HCT116 (cell line): ENCODE measurements around the gene ICA1. TPM values are rescaled to one million over a fixed set of nuclear protein-coding genes. Genes with fewer than 3 reads are reported as not detected.

Source experiments
- ATAC-seq: fragments of 200-7000 bp; cut with Tn5 transposase; 2 replicates; pipeline ENCODE4 v1.9.1; 2020; ENCODE audit warnings: mild to moderate bottlenecking, moderate library complexity
- BruUV-seq: library from RNA; stranded (reverse); fragments of 400-500 nt; replicated peaks from 2 replicates; lab custom pipeline; 2021; lab: Mats Ljungman, UMichigan
- CTCF ChIA-PET: fragments of 300-600 bp; sonication (Branson Sonifier 250); formaldehyde crosslinking; loops from one replicate; lab custom pipeline; 2021; ENCODE audit warnings: antibody characterized with exemption; lab: Charles Lee
- POLR2A ChIA-PET: fragments of 300-600, 350-600 bp; sonication (Branson Sonifier 250); formaldehyde crosslinking; loops from one replicate; lab custom pipeline; 2021; ENCODE audit warnings: antibody characterized with exemption; lab: Charles Lee
- RAD21 ChIA-PET, 2 experiments: fragments of 300-600 bp; sonication (Branson Sonifier 250); formaldehyde crosslinking; loops; one replicate each; lab custom pipeline; 2023; ENCODE audit warnings: low total read pairs in 2 of 2; ENCODE audit not compliant: uncharacterized antibody in 2 of 2, unreplicated experiment in 2 of 2, low non-redundant PET in 1 of 2; lab: Charles Lee
- DNase-seq: peaks from one replicate; pipeline ENCODE4 v3.0.0-alpha.2; 2010; ENCODE audit warnings: low read depth, low spot score
- H2AFZ ChIP-seq: fragments of 200-600 bp; shearing (Covaris generic), sonication (generic); 2 replicates; pipeline ENCODE4 v1.6.1; 2017; ENCODE audit warnings: low read depth, mixed run types, mixed read lengths, antibody characterized with exemption, low read length; ENCODE audit not compliant: poor library complexity, severe bottlenecking
- H3K27ac ChIP-seq: 2 replicates; pipeline ENCODE4 v1.5.1; 2012; ENCODE audit warnings: low read depth, low read length
- H3K27me3 ChIP-seq: fragments of 200-600 bp; sonication (generic); 2 replicates; pipeline ENCODE4 v1.6.1; 2016; ENCODE audit warnings: mixed run types, low read length, mixed read lengths; ENCODE audit not compliant: insufficient read depth
- H3K36me3 ChIP-seq, 2 experiments: fragments of 200-500 bp in 1 of 2; fragments of 200-600 bp in 1 of 2; sonication (Bioruptor generic) in 1 of 2; sonication (generic) in 1 of 2; 2 replicates each; pipeline versions ENCODE4 v1.5.1 to v1.6.1; 2014 to 2016; ENCODE audit warnings: low read length in 2 of 2, inconsistent platforms in 1 of 2, mixed read lengths in 1 of 2, mixed run types in 1 of 2; ENCODE audit not compliant: insufficient read depth in 2 of 2, control insufficient read depth in 1 of 2
- H3K4me1 ChIP-seq, 2 experiments: fragments of 200-600 bp in 1 of 2; sonication (generic) in 1 of 2; 2 replicates each; pipeline versions ENCODE4 v1.5.1 to v1.6.1; 2012 to 2017; ENCODE audit warnings: low read length in 2 of 2, inconsistent platforms in 1 of 2, mild to moderate bottlenecking in 1 of 2, mixed read lengths in 1 of 2, mixed run types in 1 of 2, moderate library complexity in 1 of 2; ENCODE audit not compliant: insufficient read depth in 2 of 2, control insufficient read depth in 1 of 2
- H3K4me2 ChIP-seq: fragments of 200-600 bp; sonication (generic); 2 replicates; pipeline ENCODE4 v1.6.1; 2017; ENCODE audit warnings: mixed run types, low read length, mixed read lengths
- H3K4me3 ChIP-seq, 2 experiments: fragments of 200-600 bp in 1 of 2; sonication (generic) in 1 of 2; replicated peaks in 1 of 2; 2 replicates each; pipeline ENCODE4 v1.5.1; 2011 to 2016; ENCODE audit warnings: low read length in 2 of 2, control low read depth in 1 of 2, low read depth in 1 of 2, mild to moderate bottlenecking in 1 of 2, mixed read lengths in 1 of 2, mixed run types in 1 of 2
- H3K79me2 ChIP-seq: fragments of 200-600 bp; sonication (generic); 2 replicates; pipeline ENCODE4 v1.6.1; 2017; ENCODE audit warnings: mild to moderate bottlenecking, mixed run types, low read length, moderate library complexity, mixed read lengths; ENCODE audit not compliant: insufficient read depth
- H3K9ac ChIP-seq: fragments of 200-600 bp; sonication (generic); 2 replicates; pipeline ENCODE4 v1.6.1; 2016; ENCODE audit warnings: low read length, mixed read lengths
- H3K9me2 ChIP-seq: fragments of 200-600 bp; sonication (generic), shearing (Covaris generic); 2 replicates; pipeline ENCODE4 v1.6.1; 2017; ENCODE audit warnings: mixed run types, mild to moderate bottlenecking, moderate library complexity; ENCODE audit not compliant: insufficient read depth
- H3K9me3 ChIP-seq, 2 experiments: fragments of 200-500 bp in 1 of 2; fragments of 200-600 bp in 1 of 2; sonication (Bioruptor generic) in 1 of 2; sonication (generic) in 1 of 2; 2 replicates each; pipeline ENCODE4 v1.6.1; 2014 to 2017; ENCODE audit warnings: low read length in 2 of 2, mixed read lengths in 2 of 2, inconsistent platforms in 1 of 2, low read depth in 1 of 2, mild to moderate bottlenecking in 1 of 2, mixed run types in 1 of 2, moderate library complexity in 1 of 2; ENCODE audit not compliant: control insufficient read depth in 1 of 2, insufficient read depth in 1 of 2
- H4K20me1 ChIP-seq: fragments of 200-600 bp; sonication (generic), shearing (Covaris generic); 2 replicates; pipeline ENCODE4 v1.6.1; 2017; ENCODE audit warnings: mixed run types, mild to moderate bottlenecking, moderate library complexity; ENCODE audit not compliant: insufficient read depth
- ATF3 ChIP-seq: IDR thresholded peaks from 2 replicates; pipeline ENCODE4 v1.6.1; 2012
- ELF1 ChIP-seq: IDR thresholded peaks from 2 replicates; pipeline ENCODE4 v1.6.1; 2012; ENCODE audit warnings: low read depth, borderline replicate concordance
- MAX ChIP-seq: IDR thresholded peaks from 2 replicates; pipeline ENCODE4 v1.6.1; 2012
- RAD21 ChIP-seq: IDR thresholded peaks from 2 replicates; pipeline ENCODE4 v1.6.1; 2012; ENCODE audit warnings: low read depth, mild to moderate bottlenecking
- SIN3A ChIP-seq: IDR thresholded peaks from 2 replicates; pipeline ENCODE4 v1.6.1; 2012; ENCODE audit warnings: low read depth
- SP1 ChIP-seq: IDR thresholded peaks from 2 replicates; pipeline ENCODE4 v1.6.1; 2012; ENCODE audit warnings: low read depth
- SRF ChIP-seq: IDR thresholded peaks from 2 replicates; pipeline ENCODE4 v1.6.1; 2012; ENCODE audit warnings: low read depth
- TCF7L2 ChIP-seq: IDR thresholded peaks from 2 replicates; pipeline ENCODE4 v1.7.0; 2011; ENCODE audit warnings: borderline replicate concordance, inconsistent platforms; ENCODE audit not compliant: insufficient read depth, insufficient read length; ENCODE audit errors: extremely low read depth
- ZFX ChIP-seq: fragments of 450-650 bp; IDR thresholded peaks from 2 replicates; pipeline ENCODE4 v1.6.1; 2017
- ZNF274 ChIP-seq: fragments of 200-500 bp; sonication (Bioruptor generic); IDR thresholded peaks from 2 replicates; pipeline ENCODE4 v1.6.1; 2014; ENCODE audit warnings: mild to moderate bottlenecking, low read depth, low read length, inconsistent platforms
- intact Hi-C: fragments of 100-400 bp; cut with micrococcal nuclease; formaldehyde crosslinking; loops from 2 replicates; pipeline ENCODE4 v1.10.0; 2022
- total RNA-seq: library from RNA; stranded (reverse); gene quantifications from one replicate; pipeline ENCODE4 v1.2.1, GENCODE V29; 2021; ENCODE audit not compliant: unreplicated experiment
- TF ChIP-seq, protein P1 (sequence below): IDR thresholded peaks from 2 replicates; pipeline ENCODE4 v1.6.1; 2012; ENCODE audit warnings: low read depth

The ICA1 gene
- total RNA-seq, 1 experiment from 2014 or later = 16.4 TPM

DNA sequence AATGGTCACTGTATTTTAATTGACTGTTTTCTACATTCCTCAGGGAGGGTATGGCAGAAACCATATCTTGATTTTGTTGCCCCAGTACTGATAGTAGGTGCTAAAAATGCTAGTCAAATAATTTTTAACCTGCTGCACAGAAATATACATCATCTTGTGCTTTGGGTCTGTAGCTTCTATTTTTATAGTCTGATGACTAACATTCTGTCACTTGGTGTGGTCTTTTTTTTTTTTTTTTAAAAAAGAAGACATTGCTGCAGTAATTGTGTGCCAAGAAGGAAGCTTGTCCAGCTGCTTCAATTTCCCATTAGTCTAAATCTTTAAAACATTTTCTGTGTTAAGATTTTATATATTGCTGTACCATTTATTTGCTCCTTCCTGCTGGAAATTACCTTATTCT, 83.6 kb downstream of the ICA1 start:
- ATAC-seq = no peak
- Histone ChIP-seq H3K9ac (no peak overlapping the region), H3K9me3 (no peaks in the 10 kb centered on the region), H3K4me2 (no peak overlapping the region), H3K9me2 (no peaks in the 10 kb centered on the region), H3K79me2 (no peaks in the 10 kb centered on the region), H3K4me3 (no peak overlapping the region), H3K4me1 (no peaks in the 10 kb centered on the region), H2AFZ (no peak overlapping the region), H3K36me3 (no peaks in the 10 kb centered on the region), H4K20me1 (no peaks in the 10 kb centered on the region), H3K27ac (no peak overlapping the region), H3K27me3 (no peaks in the 10 kb centered on the region)
- TF ChIP-seq ZFX (no peak), SP1 (no peak), MAX (no peak), ZNF274 (no peak), RAD21 (no peak), SIN3A (no peak), TCF7L2 (no peak), ELF1 (no peak), ATF3 (no peak), SRF (no peak)
- TF ChIP-seq, protein P1, sequence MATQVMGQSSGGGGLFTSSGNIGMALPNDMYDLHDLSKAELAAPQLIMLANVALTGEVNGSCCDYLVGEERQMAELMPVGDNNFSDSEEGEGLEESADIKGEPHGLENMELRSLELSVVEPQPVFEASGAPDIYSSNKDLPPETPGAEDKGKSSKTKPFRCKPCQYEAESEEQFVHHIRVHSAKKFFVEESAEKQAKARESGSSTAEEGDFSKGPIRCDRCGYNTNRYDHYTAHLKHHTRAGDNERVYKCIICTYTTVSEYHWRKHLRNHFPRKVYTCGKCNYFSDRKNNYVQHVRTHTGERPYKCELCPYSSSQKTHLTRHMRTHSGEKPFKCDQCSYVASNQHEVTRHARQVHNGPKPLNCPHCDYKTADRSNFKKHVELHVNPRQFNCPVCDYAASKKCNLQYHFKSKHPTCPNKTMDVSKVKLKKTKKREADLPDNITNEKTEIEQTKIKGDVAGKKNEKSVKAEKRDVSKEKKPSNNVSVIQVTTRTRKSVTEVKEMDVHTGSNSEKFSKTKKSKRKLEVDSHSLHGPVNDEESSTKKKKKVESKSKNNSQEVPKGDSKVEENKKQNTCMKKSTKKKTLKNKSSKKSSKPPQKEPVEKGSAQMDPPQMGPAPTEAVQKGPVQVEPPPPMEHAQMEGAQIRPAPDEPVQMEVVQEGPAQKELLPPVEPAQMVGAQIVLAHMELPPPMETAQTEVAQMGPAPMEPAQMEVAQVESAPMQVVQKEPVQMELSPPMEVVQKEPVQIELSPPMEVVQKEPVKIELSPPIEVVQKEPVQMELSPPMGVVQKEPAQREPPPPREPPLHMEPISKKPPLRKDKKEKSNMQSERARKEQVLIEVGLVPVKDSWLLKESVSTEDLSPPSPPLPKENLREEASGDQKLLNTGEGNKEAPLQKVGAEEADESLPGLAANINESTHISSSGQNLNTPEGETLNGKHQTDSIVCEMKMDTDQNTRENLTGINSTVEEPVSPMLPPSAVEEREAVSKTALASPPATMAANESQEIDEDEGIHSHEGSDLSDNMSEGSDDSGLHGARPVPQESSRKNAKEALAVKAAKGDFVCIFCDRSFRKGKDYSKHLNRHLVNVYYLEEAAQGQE = no peak
- ChIA-PET RAD21 (no interaction called here), CTCF (no interaction called here), POLR2A (no interaction called here)
- BruUV-seq = no TSS peak
- intact Hi-C loops = no loop called here
- no peak for DNase-seq
